Fibroblast of skin of scalp (primary cell): ENCODE measurements around the gene CLCNKB.

ENCODE experiments used
- DNase-seq: peaks from one replicate; pipeline ENCODE4 v3.0.0-alpha.2; 2013

CLCNKB gene

GRCh38 chr1:16099412-16099811, 55.8 kb downstream of the CLCNKB start:
- no peak for DNase-seq

- no peak for DNase-seq
Observed at GRCh38 chr1:16101623-16102022, 58.0 kb downstream of the CLCNKB start.
